HG03571 (cell line): ENCODE data around the gene NHLRC2.
"Not testable (repeated sequence)": the region's sequence is repeated elsewhere in the genome, so short reads cannot be mapped to it uniquely, and the experiment has no call there.

Source experiments
- ATAC-seq: cut with Tn5 transposase; IDR thresholded peaks from one replicate; pipeline ENCODE4 v1.9.1; 2021; ENCODE audit not compliant: unreplicated experiment

Gene NHLRC2

DNA sequence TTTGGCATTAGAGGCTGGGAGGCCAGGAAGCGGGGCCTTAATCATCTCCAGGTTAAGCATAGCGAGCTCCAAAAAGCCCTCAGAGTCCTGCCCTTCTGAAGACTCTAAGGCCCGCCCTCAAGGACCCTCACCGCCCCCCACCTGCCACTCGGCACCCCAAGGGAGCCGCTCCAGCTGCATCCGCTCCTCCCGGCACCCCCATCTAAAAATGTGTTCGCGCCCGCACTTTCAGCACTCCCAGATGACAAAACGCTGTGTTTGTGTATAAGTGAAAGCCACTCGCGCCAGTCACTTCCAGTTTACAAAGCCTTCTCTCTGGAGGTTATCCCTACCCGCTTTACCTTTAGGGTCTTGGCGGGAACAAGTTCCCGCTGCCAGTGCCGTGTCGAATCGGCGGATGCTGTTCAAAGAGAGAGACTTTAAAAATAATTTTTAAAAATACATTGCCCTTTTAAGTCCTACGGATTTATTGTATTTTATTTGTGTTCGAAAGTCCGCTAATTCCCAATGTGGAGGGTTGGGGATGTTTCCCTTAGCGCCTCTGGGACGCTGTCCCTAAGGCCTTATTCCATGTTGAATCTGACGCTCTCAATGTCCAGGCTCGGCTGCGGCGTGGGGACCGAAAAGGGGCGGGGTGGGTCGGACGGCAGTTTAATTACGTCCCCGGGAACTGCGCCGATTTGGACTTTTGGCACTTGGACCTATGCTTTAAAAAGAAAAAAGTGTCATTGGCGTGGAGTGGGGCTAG, at the start of gene NHLRC2, which contains the start of gene DCLRE1A:
NHLRC2 (plus strand) TSS at position 649 of the 748 bp plus-strand sequence. CDS start 212 bp downstream, outside the sequence.
DCLRE1A (minus strand) TSS at position 70 of the 748 bp plus-strand sequence. CDS start 900 bp downstream, outside the sequence.
- peak; percentile 32 for ATAC-seq

- no peak for ATAC-seq
Observed at GRCh38 chr10:113806503-113806902, 48.0 kb upstream of the NHLRC2 start.

GRCh38 chr10:113808168-113808567, 46.3 kb upstream of the NHLRC2 start:
- ATAC-seq, result no peak

- not testable (repeated sequence) for ATAC-seq
Observed at GRCh38 chr10:113814700-113815099, 39.8 kb upstream of the NHLRC2 start.

- no peak for ATAC-seq
Observed at GRCh38 chr10:113819989-113820388, 34.5 kb upstream of the NHLRC2 start.

- no peak for ATAC-seq
Observed at GRCh38 chr10:113820507-113820906, 34.0 kb upstream of the NHLRC2 start.

DNA sequence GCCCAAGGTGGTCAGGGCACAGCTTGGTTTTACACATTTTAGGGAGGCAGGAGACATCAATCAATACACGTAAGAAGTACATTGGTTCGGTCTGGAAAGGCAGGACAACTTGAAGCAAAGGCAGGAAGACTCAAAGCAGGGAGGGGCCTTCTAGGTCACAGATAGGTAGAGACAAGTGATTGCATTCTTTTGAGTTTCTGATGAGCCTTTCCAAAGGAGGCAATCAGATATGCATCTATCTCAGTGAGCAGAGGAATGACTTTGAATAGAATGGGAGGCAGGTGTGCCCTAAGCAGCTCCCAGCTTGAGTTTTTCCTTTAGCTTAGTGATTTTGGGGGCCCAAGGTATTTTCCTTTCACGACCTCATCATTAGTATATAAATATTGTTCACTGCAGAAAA, 33.2 kb upstream of the NHLRC2 start:
- not testable (repeated sequence) for ATAC-seq

DNA sequence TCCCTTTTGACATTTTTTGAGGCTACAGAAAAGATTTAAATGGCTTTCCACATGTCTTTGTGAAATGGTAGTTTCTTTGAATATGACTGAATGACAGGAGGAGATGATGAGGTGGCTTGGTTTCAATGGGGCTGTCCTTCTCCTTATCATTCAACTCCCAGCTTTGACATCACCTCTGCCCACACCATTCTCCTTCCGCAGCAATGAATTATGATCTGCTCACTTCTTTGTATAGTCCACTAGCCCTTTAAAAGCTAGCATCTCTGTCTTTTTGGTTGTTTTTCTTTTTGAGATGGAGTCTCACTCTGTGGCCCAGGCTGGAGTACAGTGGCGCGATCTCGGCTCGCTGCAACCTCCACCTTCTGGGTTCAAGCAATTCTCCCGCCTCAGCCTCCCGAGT, 32.3 kb upstream of the NHLRC2 start:
- no peak for ATAC-seq

- no peak for ATAC-seq
Observed at GRCh38 chr10:113823389-113823788, 31.1 kb upstream of the NHLRC2 start.

- ATAC-seq, result no peak
Observed at GRCh38 chr10:113825791-113826190, 28.7 kb upstream of the NHLRC2 start.

DNA sequence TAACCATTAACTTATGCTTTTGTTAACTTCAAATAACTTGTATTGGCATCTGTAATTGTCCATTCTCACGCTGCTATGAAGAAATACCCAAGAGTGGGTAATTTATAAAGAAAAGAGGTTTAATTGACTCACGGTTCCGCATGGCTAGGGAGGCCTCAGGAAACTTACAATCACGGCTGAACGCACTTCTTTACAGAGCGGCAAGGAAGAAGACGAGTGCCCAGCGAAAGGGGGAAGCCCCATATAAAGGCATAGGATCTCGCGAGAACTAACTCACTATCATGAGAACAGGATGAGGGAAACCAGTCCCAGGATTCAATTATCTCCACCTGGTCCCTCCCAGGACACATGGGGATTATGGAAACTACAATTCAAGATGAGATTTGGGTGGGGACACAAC, 25.9 kb upstream of the NHLRC2 start:
- ATAC-seq, result not testable (repeated sequence)

DNA sequence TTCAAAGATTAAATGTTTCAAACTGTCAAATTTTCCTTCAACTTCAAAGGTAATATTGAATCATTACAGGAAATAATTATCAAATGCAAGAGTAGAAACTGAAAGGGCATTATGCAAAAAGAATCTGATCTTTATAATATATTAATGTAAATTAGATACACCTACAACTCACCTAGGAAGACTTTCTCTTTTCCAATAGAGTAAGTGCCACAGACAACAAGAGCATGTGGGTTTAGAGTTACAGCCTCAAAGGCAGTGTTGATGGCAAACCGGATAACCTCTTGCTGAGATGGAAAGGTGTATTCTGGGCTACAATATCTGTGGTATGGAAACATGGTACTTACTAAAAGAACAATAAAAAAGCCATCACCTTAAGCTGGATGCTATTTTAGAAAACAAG, 12.3 kb upstream of the NHLRC2 start:
- no peak for ATAC-seq

GRCh38 chr10:113843972-113844485, 10.4 kb upstream of the NHLRC2 start:
- ATAC-seq, result no peak

- ATAC-seq, result no peak
Observed at GRCh38 chr10:113846036-113846435, 8.4 kb upstream of the NHLRC2 start.

GRCh38 chr10:113849140-113849803, 5.2 kb upstream of the NHLRC2 start:
- no peak for ATAC-seq

DNA sequence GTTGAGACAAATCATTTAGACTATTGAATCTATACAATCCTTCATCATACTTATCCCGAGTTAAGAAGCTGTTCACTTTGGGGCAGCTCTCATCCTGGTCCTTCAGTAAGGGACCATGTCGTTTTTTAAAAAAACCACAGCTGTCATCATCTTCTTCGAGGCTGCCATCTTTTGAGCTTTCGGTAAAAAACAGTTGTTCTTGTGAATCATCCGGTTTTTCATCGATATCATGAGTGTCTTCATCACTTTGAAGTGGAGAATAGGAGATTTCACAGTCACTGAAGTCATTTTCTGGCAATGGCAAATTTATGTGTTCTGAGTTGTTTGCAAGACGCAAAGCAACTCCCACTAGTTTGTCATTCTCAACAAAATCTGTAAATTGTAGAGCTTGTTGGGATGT, 4.5 kb upstream of the NHLRC2 start:
- no peak for ATAC-seq

- ATAC-seq, result no peak
Observed at GRCh38 chr10:113853578-113854012, 866 bp upstream of the NHLRC2 start.

GRCh38 chr10:113854761-113855588, 514 bp downstream of the NHLRC2 start:
- ATAC-seq, result peak; percentile 37

GRCh38 chr10:113856563-113856962, 2.1 kb downstream of the NHLRC2 start:
- ATAC-seq, result no peak

DNA sequence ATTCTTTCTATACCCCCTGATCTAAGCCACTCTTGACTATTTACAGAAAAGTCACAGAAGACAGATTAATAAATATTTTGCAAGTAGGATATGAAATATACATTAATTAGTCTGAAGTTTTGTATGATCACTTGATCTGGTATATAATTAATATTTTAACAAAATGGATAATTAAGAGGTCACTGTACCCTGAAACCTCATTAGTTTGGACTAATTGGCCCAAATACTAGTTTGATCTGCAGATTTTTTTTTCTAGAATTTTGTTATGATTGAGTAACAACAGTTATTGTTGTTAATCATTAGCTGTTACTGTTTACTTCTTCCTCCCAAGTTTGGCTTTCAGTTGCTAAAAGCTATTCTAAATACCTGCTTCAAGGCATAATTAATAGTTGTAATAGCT, 2.7 kb downstream of the NHLRC2 start:
- ATAC-seq, result no peak

GRCh38 chr10:113858541-113858940, 4.1 kb downstream of the NHLRC2 start:
- no peak for ATAC-seq
